HG03457 (cell line): ENCODE measurements around the gene ENPP3.

Experiments used
- ATAC-seq: cut with Tn5 transposase; IDR thresholded peaks from one replicate; pipeline ENCODE4 v1.9.1; 2021; ENCODE audit warnings: moderate number of reproducible peaks; ENCODE audit not compliant: unreplicated experiment

Gene ENPP3

GRCh38 chr6:131642565-131642964 lies 5.5 kb downstream of the ENPP3 start:
- ATAC-seq = no peak

- no peak for ATAC-seq
Observed at GRCh38 chr6:131642987-131643611, 6.0 kb downstream of the ENPP3 start.

GRCh38 chr6:131643855-131644460 lies 6.9 kb downstream of the ENPP3 start:
- ATAC-seq = no peak

- no peak for ATAC-seq
Observed at GRCh38 chr6:131644921-131645320, 7.8 kb downstream of the ENPP3 start.

- ATAC-seq = no peak
Observed at GRCh38 chr6:131645846-131646245, 8.7 kb downstream of the ENPP3 start.

- no peak for ATAC-seq
Observed at GRCh38 chr6:131646249-131646670, 9.2 kb downstream of the ENPP3 start.

GRCh38 chr6:131651782-131652181 lies 14.7 kb downstream of the ENPP3 start:
- no peak for ATAC-seq

GRCh38 chr6:131652472-131652871 lies 15.4 kb downstream of the ENPP3 start:
- ATAC-seq = no peak

- ATAC-seq = no peak
Observed at GRCh38 chr6:131654326-131654725, 17.2 kb downstream of the ENPP3 start.

- no peak for ATAC-seq
Observed at GRCh38 chr6:131655387-131655786, 18.3 kb downstream of the ENPP3 start.

GRCh38 chr6:131655951-131656350 lies 18.8 kb downstream of the ENPP3 start:
- ATAC-seq = no peak

GRCh38 chr6:131656667-131657066 lies 19.6 kb downstream of the ENPP3 start:
- no peak for ATAC-seq

GRCh38 chr6:131657222-131657621 lies 20.1 kb downstream of the ENPP3 start:
- ATAC-seq = no peak

GRCh38 chr6:131657630-131658111 lies 20.6 kb downstream of the ENPP3 start:
- no peak for ATAC-seq

GRCh38 chr6:131658287-131658686 lies 21.2 kb downstream of the ENPP3 start:
- ATAC-seq = no peak

GRCh38 chr6:131660195-131660594 lies 23.1 kb downstream of the ENPP3 start:
- no peak for ATAC-seq

- ATAC-seq = no peak
Observed at GRCh38 chr6:131663578-131664165, 26.6 kb downstream of the ENPP3 start.

GRCh38 chr6:131669891-131670290 lies 32.8 kb downstream of the ENPP3 start:
- no peak for ATAC-seq

GRCh38 chr6:131673184-131673583 lies 36.1 kb downstream of the ENPP3 start:
- no peak for ATAC-seq

GRCh38 chr6:131678442-131678841 lies 41.3 kb downstream of the ENPP3 start:
- no peak for ATAC-seq

- no peak for ATAC-seq
Observed at GRCh38 chr6:131680868-131681267, 43.8 kb downstream of the ENPP3 start.

- ATAC-seq = no peak
Observed at GRCh38 chr6:131681585-131681984, 44.5 kb downstream of the ENPP3 start.
